HEK293 (cell line): Measurements from ENCODE around the gene GRIN2A.

Experiments used
- CTCF ChIA-PET: fragments of 350-600 bp; formaldehyde crosslinking; extraction: SDS; loops from one replicate; lab custom pipeline; 2021; ENCODE audit warnings: antibody characterized with exemption; lab: Yijun Ruan, JAX
- POLR2A ChIA-PET: fragments of 300-600 bp; formaldehyde crosslinking; extraction: SDS; loops from one replicate; lab custom pipeline; 2020; ENCODE audit warnings: antibody characterized with exemption, inconsistent platforms; lab: Yijun Ruan, JAX
- H3K27ac ChIP-seq: fragments of 200-500 bp; sonication (Bioruptor generic); 2 replicates; pipeline ENCODE4 v1.5.1; 2014; ENCODE audit warnings: low read depth, low read length, control low read depth, inconsistent platforms; ENCODE audit errors: extremely low read depth
- H3K36me3 ChIP-seq, 2 experiments: fragments of 200-500 bp in 1 of 2; sonication (Bioruptor generic) in 1 of 2; 1 replicate in 1 of 2; 2 replicates in 1 of 2; pipeline ENCODE4 v1.5.1; 2014 to 2017; ENCODE audit warnings: inconsistent platforms in 2 of 2, low read length in 2 of 2; ENCODE audit not compliant: control insufficient read depth in 2 of 2, insufficient read depth in 1 of 2
- H3K4me1 ChIP-seq: fragments of 200-500 bp; sonication (Bioruptor generic); 2 replicates; pipeline ENCODE4 v1.5.1; 2014; ENCODE audit warnings: mild to moderate bottlenecking, low read length, inconsistent platforms; ENCODE audit not compliant: control insufficient read depth, insufficient read depth
- H3K4me3 ChIP-seq: 2 replicates; pipeline ENCODE4 v1.5.1; 2011; ENCODE audit warnings: low read depth, mild to moderate bottlenecking, control low read depth, low read length, moderate library complexity
- H3K9me3 ChIP-seq: fragments of 200-500 bp; sonication (Bioruptor generic); 2 replicates; pipeline ENCODE4 v1.5.1; 2014; ENCODE audit warnings: low read depth, low read length, inconsistent platforms; ENCODE audit not compliant: control insufficient read depth, insufficient read depth
- BCL11B ChIP-seq: fragments of 450-650 bp; formaldehyde crosslinking; IDR thresholded peaks from 2 replicates; pipeline ENCODE4 v1.5.1; 2016; ENCODE audit warnings: low read depth, missing biosample characterization, missing genetic modification characterization
- EGR2 ChIP-seq: fragments of 450-650 bp; formaldehyde crosslinking; IDR thresholded peaks from 2 replicates; pipeline ENCODE4 v1.5.1; 2016; ENCODE audit warnings: low read depth, missing biosample characterization, missing genetic modification characterization
- GLIS1 ChIP-seq: fragments of 450-650 bp; formaldehyde crosslinking; IDR thresholded peaks from 2 replicates; pipeline ENCODE4 v1.5.1; 2016; ENCODE audit warnings: missing biosample characterization, missing genetic modification characterization
- HOXD13 ChIP-seq: sonication (generic); formaldehyde crosslinking; IDR thresholded peaks from 2 replicates; pipeline ENCODE4 v1.8.0; 2022; ENCODE audit warnings: missing genetic modification reagents, borderline replicate concordance
- IKZF3 ChIP-seq: fragments of 450-650 bp; IDR thresholded peaks from 2 replicates; pipeline ENCODE4 v1.5.0; 2018; ENCODE audit warnings: missing biosample characterization, mild to moderate bottlenecking, missing genetic modification characterization, moderate library complexity
- OSR2 ChIP-seq: fragments of 450-650 bp; formaldehyde crosslinking; IDR thresholded peaks from 2 replicates; pipeline ENCODE4 v1.5.1; 2016; ENCODE audit warnings: missing biosample characterization, missing genetic modification characterization
- TCF7L2 ChIP-seq: IDR thresholded peaks from 2 replicates; pipeline ENCODE4 v1.6.1; 2011; ENCODE audit warnings: low read depth, mild to moderate bottlenecking, inconsistent platforms, low read length, moderate library complexity, borderline replicate concordance
- ZBTB48 ChIP-seq: fragments of 450-650 bp; formaldehyde crosslinking; IDR thresholded peaks from 2 replicates; pipeline ENCODE4 v1.5.1; 2016; ENCODE audit warnings: missing biosample characterization, missing genetic modification characterization
- ZNF10 ChIP-seq: fragments of 450-650 bp; formaldehyde crosslinking; IDR thresholded peaks from 2 replicates; pipeline ENCODE4 v1.5.1; 2017; ENCODE audit warnings: missing biosample characterization, missing genetic modification characterization
- ZNF202 ChIP-seq: fragments of 450-650 bp; formaldehyde crosslinking; IDR thresholded peaks from 2 replicates; pipeline ENCODE4 v1.5.1; 2016; ENCODE audit warnings: missing biosample characterization, missing genetic modification characterization, borderline replicate concordance
- ZNF24 ChIP-seq: fragments of 450-650 bp; formaldehyde crosslinking; IDR thresholded peaks from 2 replicates; pipeline ENCODE4 v1.5.1; 2016; ENCODE audit warnings: missing biosample characterization, missing genetic modification characterization
- ZNF449 ChIP-seq: fragments of 450-650 bp; formaldehyde crosslinking; IDR thresholded peaks from 2 replicates; pipeline ENCODE4 v1.5.1; 2017; ENCODE audit warnings: missing biosample characterization, mild to moderate bottlenecking, missing genetic modification characterization, moderate library complexity
- ZNF518A ChIP-seq: fragments of 450-650 bp; formaldehyde crosslinking; conservative IDR thresholded peaks from 2 replicates; pipeline ENCODE4 v1.5.1; 2016; ENCODE audit warnings: low read depth, missing biosample characterization, missing genetic modification characterization
- ZNF530 ChIP-seq: fragments of 450-650 bp; formaldehyde crosslinking; IDR thresholded peaks from 2 replicates; pipeline ENCODE4 v1.5.1; 2016; ENCODE audit warnings: low read depth, missing biosample characterization, missing genetic modification characterization
- ZNF548 ChIP-seq: fragments of 450-650 bp; formaldehyde crosslinking; IDR thresholded peaks from 2 replicates; pipeline ENCODE4 v1.5.1; 2016; ENCODE audit warnings: missing biosample characterization, missing genetic modification characterization
- ZNF549 ChIP-seq: fragments of 450-650 bp; IDR thresholded peaks from 2 replicates; pipeline ENCODE4 v1.5.1; 2018; ENCODE audit warnings: missing biosample characterization, missing genetic modification characterization, mild to moderate bottlenecking, inconsistent platforms, moderate library complexity
- ZNF626 ChIP-seq: fragments of 450-650 bp; sonication (Bioruptor Pico); formaldehyde crosslinking; IDR thresholded peaks from 2 replicates; pipeline ENCODE4 v1.5.1; 2018; ENCODE audit warnings: missing biosample characterization, missing genetic modification characterization, inconsistent platforms
- ZNF639 ChIP-seq: fragments of 450-650 bp; formaldehyde crosslinking; IDR thresholded peaks from 2 replicates; pipeline ENCODE4 v1.5.1; 2016; ENCODE audit warnings: missing biosample characterization, missing genetic modification characterization
- ZNF658 ChIP-seq: fragments of 450-650 bp; formaldehyde crosslinking; IDR thresholded peaks from 2 replicates; pipeline ENCODE4; 2016; ENCODE audit warnings: missing biosample characterization, missing genetic modification characterization
- ZNF76 ChIP-seq: fragments of 450-650 bp; formaldehyde crosslinking; IDR thresholded peaks from 2 replicates; pipeline ENCODE4; 2016; ENCODE audit warnings: low read depth, missing biosample characterization, missing genetic modification characterization, borderline replicate concordance
- ZNF776 ChIP-seq: fragments of 450-650 bp; formaldehyde crosslinking; IDR thresholded peaks from 2 replicates; pipeline ENCODE4 v1.5.0; 2017; ENCODE audit warnings: missing biosample characterization, missing genetic modification characterization, borderline replicate concordance
- ZNF843 ChIP-seq: fragments of 450-650 bp; formaldehyde crosslinking; IDR thresholded peaks from 2 replicates; pipeline ENCODE4 v1.5.1; 2016; ENCODE audit warnings: missing biosample characterization, missing genetic modification characterization
- ZSCAN18 ChIP-seq: fragments of 450-650 bp; formaldehyde crosslinking; IDR thresholded peaks from 2 replicates; pipeline ENCODE4 v1.5.1; 2016; ENCODE audit warnings: missing biosample characterization, missing genetic modification characterization
- TF ChIP-seq, protein P1 (sequence below): fragments of 450-650 bp; IDR thresholded peaks from 2 replicates; pipeline ENCODE4 v1.5.1; 2018; ENCODE audit warnings: missing biosample characterization, mild to moderate bottlenecking, missing genetic modification characterization
- TF ChIP-seq, protein P2 (sequence below): fragments of 450-650 bp; formaldehyde crosslinking; IDR thresholded peaks from 2 replicates; pipeline ENCODE4 v1.5.1; 2017; ENCODE audit warnings: missing biosample characterization, missing genetic modification characterization

Gene GRIN2A

GRCh38 chr16:9907752-9908151, 274.5 kb downstream of the GRIN2A start:
- H3K27ac ChIP-seq, result no peak overlapping the region
- H3K36me3 ChIP-seq, result no peaks in the 10 kb centered on the region
- TF ChIP-seq EGR2, result no peak
- TF ChIP-seq ZNF658, result no peak
- TF ChIP-seq ZNF24 (tag by site-specific recombination), result no peak
- no peak for TF ChIP-seq HOXD13 (CRISPR knock-in tag)
- TF ChIP-seq TCF7L2, result no peak
- TF ChIP-seq ZNF76, result no peak
- no peak for TF ChIP-seq ZNF626 (tag by site-specific recombination)
- TF ChIP-seq ZNF530 (tag by site-specific recombination), result no peak
- TF ChIP-seq ZSCAN18, result no peak
- no peak for TF ChIP-seq ZNF449 (tag by site-specific recombination)
- no peak for TF ChIP-seq ZNF549 (tag by site-specific recombination)
- no peak for TF ChIP-seq BCL11B (tag by site-specific recombination)
- no peak for TF ChIP-seq ZNF843
- no peak for TF ChIP-seq IKZF3 (tag by site-specific recombination)
- TF ChIP-seq ZNF10, result no peak
- TF ChIP-seq OSR2 (tag by site-specific recombination), result no peak
- TF ChIP-seq GLIS1 (tag by site-specific recombination), result no peak
- ChIA-PET CTCF (no interaction called here), POLR2A (no interaction called here)
- no peaks in the 10 kb centered on the region for H3K4me1 ChIP-seq
- no peak overlapping the region for H3K4me3 ChIP-seq
- H3K9me3 ChIP-seq, result no peaks in the 10 kb centered on the region

GRCh38 chr16:9906218-9906617, 276.0 kb downstream of the GRIN2A start:
- ChIA-PET CTCF (interaction anchor here (0.7 kb wide), 1 partner anchor 24 kb away, joined by 4 read pairs; no protein-coding TSS in a partner anchor), POLR2A (no interaction called here)
- Histone ChIP-seq H3K4me3 (no peak overlapping the region), H3K9me3 (no peaks in the 10 kb centered on the region), H3K4me1 (no peaks in the 10 kb centered on the region), H3K36me3 (no peaks in the 10 kb centered on the region), H3K27ac (no peak overlapping the region)
- TF ChIP-seq ZNF518A (tag by site-specific recombination) (no peak), ZNF776 (tag by site-specific recombination) (no peak), ZNF639 (no peak), ZNF202 (no peak), ZNF548 (no peak), ZBTB48 (tag by site-specific recombination) (no peak)
- TF ChIP-seq, protein P1, sequence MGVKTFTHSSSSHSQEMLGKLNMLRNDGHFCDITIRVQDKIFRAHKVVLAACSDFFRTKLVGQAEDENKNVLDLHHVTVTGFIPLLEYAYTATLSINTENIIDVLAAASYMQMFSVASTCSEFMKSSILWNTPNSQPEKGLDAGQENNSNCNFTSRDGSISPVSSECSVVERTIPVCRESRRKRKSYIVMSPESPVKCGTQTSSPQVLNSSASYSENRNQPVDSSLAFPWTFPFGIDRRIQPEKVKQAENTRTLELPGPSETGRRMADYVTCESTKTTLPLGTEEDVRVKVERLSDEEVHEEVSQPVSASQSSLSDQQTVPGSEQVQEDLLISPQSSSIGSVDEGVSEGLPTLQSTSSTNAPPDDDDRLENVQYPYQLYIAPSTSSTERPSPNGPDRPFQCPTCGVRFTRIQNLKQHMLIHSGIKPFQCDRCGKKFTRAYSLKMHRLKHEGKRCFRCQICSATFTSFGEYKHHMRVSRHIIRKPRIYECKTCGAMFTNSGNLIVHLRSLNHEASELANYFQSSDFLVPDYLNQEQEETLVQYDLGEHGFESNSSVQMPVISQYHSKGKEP, result no peak
- TF ChIP-seq, protein P2, sequence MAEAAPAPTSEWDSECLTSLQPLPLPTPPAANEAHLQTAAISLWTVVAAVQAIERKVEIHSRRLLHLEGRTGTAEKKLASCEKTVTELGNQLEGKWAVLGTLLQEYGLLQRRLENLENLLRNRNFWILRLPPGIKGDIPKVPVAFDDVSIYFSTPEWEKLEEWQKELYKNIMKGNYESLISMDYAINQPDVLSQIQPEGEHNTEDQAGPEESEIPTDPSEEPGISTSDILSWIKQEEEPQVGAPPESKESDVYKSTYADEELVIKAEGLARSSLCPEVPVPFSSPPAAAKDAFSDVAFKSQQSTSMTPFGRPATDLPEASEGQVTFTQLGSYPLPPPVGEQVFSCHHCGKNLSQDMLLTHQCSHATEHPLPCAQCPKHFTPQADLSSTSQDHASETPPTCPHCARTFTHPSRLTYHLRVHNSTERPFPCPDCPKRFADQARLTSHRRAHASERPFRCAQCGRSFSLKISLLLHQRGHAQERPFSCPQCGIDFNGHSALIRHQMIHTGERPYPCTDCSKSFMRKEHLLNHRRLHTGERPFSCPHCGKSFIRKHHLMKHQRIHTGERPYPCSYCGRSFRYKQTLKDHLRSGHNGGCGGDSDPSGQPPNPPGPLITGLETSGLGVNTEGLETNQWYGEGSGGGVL (tag by site-specific recombination), result no peak
